Cardiac fibroblast (primary cell): Measurements from ENCODE around the gene PBXIP1.

Experiments used
- DNase-seq, 2 donors: peaks; one replicate each; pipeline versions ENCODE4 v3.0.0 to v3.0.0-alpha.2; 2010; ENCODE audit warnings: low read depth in 2 of 2
- H3K4me3 ChIP-seq, 2 donors: replicated peaks in 1 of 2; 1 replicate in 1 of 2; 2 replicates in 1 of 2; pipeline ENCODE4 v1.5.1; 2011; ENCODE audit warnings: low read depth in 2 of 2, low read length in 2 of 2, mild to moderate bottlenecking in 2 of 2, moderate library complexity in 1 of 2
- TF ChIP-seq, protein P1 (sequence below): IDR thresholded peaks from one replicate; pipeline ENCODE4 v1.5.1; 2011; ENCODE audit warnings: low read depth, mild to moderate bottlenecking, low read length, inconsistent platforms

Gene PBXIP1

DNA sequence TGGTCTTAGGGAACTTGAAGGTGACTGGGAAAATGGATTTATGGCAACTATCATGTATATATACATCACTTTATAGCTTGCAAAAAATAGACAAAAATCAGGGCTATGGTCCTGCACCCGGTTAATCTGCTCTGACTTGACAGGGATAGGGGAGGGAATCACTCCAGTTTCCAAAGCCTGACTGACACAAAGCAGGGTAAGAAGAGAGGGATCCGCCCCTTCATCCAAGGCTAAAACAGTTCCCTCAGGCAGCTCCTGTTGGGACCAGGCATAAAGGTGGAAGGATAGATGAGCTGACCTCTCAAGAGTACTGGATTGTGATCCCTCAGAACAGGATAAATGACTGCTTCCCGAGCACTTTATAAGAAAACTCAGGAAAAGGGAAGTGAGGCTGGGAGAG, 1.4 kb downstream of the PBXIP1 start:
- DNase-seq, result no peak
- TF ChIP-seq, protein P1, sequence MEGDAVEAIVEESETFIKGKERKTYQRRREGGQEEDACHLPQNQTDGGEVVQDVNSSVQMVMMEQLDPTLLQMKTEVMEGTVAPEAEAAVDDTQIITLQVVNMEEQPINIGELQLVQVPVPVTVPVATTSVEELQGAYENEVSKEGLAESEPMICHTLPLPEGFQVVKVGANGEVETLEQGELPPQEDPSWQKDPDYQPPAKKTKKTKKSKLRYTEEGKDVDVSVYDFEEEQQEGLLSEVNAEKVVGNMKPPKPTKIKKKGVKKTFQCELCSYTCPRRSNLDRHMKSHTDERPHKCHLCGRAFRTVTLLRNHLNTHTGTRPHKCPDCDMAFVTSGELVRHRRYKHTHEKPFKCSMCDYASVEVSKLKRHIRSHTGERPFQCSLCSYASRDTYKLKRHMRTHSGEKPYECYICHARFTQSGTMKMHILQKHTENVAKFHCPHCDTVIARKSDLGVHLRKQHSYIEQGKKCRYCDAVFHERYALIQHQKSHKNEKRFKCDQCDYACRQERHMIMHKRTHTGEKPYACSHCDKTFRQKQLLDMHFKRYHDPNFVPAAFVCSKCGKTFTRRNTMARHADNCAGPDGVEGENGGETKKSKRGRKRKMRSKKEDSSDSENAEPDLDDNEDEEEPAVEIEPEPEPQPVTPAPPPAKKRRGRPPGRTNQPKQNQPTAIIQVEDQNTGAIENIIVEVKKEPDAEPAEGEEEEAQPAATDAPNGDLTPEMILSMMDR, result no peak
- H3K4me3 ChIP-seq, result no peak overlapping the region

DNA sequence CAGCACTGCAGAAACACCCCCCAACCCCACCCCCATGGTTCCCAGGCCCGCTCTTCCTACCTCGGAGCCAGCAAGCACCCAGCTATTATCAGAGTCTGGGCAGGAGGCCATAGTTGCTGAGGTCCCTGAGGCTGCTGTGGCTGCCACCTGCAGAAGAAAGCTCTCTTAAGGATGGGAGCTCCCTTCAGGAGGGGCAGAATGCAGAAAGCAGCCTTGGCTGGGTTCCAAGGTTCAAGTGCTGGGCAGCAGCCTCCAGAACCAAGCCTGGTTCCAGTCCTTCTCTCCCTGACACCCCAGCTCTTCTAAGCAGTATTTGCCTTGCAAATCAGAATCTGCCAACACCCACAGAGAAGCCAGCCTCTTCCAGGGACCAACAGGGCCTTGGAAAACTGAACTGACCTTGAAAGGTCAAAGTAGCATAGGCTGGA, 2.3 kb downstream of the PBXIP1 start:
- H3K4me3 ChIP-seq, result no peak overlapping the region
- DNase-seq, result no peak
- TF ChIP-seq, protein P1, result no peak

DNA sequence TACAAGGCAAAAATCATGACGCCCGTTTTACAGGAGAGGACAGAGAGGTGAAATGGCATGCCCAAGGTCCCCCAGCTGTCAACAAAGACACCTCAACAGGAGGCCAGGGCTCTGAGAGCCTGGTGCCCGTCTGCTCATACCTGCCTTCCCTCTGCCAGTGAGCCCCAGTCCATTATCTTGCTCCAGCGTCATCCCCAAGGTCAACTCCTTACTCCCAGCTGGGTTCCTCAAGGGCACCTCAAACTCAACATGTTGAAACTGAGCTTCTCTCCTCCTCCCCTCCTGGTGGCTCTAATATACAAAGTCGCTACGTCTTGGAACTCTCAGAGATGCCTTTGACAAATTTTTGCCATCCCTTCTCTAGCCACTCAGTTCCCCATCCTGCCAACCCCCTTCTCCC, 3.2 kb downstream of the PBXIP1 start:
- no peak for DNase-seq
- H3K4me3 ChIP-seq, result no peak overlapping the region
- TF ChIP-seq, protein P1, result no peak

DNA sequence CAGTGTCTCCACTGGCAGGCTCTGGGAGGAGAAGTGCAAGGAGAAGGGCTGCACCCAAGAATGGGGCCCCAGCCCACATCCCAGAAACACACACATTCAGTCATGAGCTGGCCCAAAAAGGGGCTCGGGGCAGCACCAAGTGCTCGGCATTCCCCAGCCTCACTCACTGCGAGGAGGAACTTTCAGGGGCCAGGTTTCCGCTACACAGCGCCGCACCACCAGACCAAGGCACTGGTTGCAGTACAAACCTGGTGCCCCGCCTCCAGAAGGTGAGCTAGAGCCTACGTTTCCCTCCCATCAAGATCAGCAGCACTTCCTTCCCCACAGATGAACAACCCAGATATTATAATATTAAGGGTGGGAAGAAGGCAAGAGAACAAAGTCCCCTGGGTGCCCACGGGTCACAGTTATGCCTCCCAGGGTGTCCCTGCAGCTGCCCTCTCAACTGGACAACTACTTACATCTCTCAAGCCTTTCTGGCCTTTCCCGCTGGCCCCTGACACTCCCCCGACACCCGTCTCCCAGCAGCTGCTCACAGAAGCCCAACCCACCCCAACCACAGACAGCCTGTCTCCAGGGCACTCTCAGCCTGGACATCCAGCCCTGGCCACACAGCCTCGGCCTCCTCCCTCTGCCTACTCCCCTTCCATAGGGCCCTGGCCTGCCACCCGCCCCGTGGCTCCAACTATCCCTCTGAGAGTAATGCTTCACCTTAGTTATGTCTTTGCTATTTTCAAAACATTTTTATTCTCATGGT, 3.8 kb downstream of the PBXIP1 start:
- TF ChIP-seq, protein P1, result no peak
- H3K4me3 ChIP-seq, result no peak overlapping the region
- DNase-seq, result no peak

DNA sequence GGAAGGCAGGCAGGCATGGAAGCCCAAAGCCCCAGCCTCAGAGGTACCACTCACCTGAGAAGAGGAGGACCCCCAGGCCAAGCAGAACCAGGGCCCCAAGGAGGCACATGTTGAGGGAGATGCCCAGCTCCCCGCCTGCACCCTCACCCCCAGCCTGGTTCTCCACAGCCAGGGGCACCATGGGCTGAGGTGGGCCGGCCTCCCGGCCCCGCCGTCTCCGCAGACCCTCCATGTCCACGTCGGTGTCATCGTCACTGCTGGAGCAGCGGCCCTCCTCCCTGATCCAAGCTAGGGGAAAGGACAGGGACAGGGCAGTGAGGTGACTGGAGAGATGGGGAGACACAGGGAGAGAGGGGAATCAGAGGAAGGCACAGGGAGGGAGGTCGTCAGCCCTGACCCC, 7.8 kb downstream of the PBXIP1 start:
- TF ChIP-seq, protein P1, result no peak
- H3K4me3 ChIP-seq, result no peak overlapping the region
- no peak for DNase-seq

DNA sequence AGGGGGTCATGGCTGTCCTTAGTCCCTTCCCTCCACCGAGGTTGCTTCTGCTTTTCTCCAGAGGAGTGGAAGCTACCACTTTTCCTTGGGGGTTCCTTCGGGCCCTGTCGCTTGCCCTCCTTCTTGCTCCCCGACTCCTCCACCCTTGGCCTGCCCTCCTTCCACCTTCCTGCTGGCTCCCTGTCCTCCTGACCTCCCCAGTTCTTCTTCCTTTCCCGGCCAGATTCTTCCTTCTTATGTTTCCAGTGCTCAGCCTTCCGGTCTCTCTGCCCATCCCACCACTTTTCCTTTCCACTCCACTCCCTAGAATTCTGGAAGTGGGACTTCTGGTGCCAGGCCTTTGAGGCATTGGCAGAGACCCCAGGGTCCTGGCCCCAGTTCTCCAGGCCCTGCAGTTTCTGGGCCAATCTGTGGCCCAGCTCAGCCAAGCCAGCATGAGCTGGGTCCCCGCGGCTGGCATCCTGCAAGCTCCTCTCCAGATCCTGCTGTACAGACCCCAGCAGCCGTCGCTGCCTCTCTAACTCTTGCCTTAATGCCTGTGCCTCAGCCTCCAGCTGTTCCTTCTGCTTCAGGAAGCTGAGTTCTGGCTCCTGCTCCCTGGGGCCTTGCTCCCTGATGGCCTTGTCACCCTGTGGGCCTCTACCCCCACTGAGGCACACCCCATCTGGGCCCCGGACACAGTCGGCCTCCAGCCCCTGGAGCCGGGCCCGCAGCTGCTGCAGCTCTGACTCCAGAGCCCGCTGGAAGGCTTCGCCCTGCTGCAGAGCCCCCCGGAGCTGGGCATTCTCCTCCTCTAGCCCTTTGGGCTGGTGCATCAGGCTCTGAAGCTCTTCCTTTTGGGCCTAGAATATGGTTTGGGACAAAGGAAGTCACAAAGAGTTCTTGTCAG, 9.7 kb downstream of the PBXIP1 start:
- TF ChIP-seq, protein P1, result no peak
- DNase-seq, result no peak
- H3K4me3 ChIP-seq, result no peak overlapping the region
